HG03558 (cell line): ENCODE results near the gene CREB3.

Experiments used
- ATAC-seq: cut with Tn5 transposase; IDR thresholded peaks from one replicate; pipeline ENCODE4 v1.9.1; 2021; ENCODE audit warnings: moderate number of reproducible peaks; ENCODE audit not compliant: unreplicated experiment; ENCODE audit errors: extremely low read depth

CREB3 gene, protein sequence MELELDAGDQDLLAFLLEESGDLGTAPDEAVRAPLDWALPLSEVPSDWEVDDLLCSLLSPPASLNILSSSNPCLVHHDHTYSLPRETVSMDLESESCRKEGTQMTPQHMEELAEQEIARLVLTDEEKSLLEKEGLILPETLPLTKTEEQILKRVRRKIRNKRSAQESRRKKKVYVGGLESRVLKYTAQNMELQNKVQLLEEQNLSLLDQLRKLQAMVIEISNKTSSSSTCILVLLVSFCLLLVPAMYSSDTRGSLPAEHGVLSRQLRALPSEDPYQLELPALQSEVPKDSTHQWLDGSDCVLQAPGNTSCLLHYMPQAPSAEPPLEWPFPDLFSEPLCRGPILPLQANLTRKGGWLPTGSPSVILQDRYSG

DNA sequence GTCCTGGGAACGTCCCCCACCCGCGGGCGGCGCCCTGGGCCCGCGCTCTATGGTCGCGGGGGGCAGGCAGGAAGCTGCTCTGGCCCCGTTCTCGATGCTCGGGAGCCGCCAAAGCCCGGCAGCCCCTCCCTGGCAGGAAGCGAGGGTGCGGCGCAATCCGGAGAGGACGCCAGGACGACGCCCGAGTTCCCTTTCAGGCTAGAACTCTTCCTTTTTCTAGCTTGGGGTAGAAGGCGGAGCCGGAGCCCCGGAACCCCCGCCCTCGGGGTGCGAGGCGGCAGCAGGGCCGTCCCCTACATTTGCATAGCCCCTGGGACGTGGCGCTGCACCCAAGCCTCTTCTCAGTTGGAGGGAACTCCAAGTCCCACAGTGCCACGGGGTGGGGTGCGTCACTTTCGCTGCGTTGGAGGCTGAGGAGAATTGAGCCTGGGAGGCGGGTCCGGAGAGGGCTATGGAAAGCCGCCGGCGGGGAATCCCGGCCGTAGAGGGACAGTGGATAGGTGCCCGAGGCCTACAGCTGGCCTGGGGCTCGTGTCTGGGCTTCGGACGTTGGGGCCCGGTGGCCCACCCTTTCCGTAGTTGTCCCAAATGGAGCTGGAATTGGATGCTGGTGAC lies at the start of gene CREB3, which contains the start of gene TLN1:
Gene CREB3, plus strand, starts transcription at position 482 of the 615 bp plus-strand sequence. Its CDS starts 107 bp downstream, at position 589.
Gene TLN1, minus strand, starts transcription at position 11 of the 615 bp plus-strand sequence. CDS start 6,501 bp downstream, outside the sequence.
- peak; percentile 56 for ATAC-seq

DNA sequence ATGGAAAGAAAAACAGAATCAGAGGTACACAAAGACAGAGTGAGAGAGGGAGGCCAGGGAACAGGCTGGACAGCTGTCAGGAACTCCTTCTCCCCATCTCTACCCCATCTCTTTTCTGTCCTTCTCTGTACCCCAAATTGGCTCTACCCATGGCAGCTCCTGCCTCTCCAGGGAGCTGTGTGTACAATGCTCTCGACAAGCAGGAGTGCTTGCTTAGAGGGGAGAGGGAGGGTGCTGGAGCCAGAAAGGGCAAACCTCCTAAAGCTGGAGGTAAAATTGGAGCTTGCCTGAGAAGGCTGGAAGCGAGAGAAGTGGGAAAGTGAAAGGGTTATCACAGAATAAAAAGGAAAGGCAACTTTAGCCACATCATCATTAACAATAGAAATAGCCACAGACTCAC lies 49.1 kb upstream of the CREB3 start:
- no peak for ATAC-seq

DNA sequence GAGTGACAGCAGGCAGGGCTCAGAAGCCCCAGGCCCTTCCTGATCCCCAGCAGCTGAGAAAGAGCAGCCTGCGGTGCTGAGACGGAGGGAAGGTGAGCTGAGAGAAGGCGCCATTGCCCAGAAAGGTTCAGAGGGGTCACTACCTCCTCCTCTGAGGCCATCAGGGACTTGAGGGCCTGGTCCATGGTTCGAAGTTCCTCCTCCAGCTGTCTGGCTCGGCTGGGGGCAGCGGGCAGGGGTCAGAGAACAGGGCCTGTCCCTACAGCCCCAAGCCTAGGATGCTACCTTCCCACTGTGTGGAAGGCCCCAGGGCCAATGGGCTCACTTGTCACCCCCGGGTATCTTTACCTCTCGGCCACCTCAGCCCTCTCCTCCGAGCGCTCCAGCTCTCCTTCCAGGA lies 47.5 kb upstream of the CREB3 start:
- ATAC-seq = no peak

DNA sequence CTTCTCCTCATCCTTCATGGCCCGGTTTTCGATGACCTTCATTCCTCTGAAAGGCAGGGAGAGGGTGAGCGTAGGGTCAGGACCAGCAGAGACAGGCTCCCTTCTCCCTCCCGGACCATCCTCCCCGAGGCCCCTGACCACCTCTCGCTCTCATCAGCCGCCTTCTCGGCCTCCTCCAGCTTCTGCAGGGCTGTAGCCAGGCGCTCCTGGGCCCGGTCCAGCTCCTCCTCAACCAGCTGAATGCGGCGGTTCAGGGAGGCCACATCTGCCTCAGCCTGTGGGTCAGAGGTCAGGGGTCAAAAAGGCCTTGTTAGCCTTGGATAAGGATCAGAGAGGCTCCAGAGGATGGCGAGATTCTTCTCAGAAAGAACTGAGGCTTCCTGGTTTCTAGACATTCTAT lies 47.0 kb upstream of the CREB3 start:
- no peak for ATAC-seq

DNA sequence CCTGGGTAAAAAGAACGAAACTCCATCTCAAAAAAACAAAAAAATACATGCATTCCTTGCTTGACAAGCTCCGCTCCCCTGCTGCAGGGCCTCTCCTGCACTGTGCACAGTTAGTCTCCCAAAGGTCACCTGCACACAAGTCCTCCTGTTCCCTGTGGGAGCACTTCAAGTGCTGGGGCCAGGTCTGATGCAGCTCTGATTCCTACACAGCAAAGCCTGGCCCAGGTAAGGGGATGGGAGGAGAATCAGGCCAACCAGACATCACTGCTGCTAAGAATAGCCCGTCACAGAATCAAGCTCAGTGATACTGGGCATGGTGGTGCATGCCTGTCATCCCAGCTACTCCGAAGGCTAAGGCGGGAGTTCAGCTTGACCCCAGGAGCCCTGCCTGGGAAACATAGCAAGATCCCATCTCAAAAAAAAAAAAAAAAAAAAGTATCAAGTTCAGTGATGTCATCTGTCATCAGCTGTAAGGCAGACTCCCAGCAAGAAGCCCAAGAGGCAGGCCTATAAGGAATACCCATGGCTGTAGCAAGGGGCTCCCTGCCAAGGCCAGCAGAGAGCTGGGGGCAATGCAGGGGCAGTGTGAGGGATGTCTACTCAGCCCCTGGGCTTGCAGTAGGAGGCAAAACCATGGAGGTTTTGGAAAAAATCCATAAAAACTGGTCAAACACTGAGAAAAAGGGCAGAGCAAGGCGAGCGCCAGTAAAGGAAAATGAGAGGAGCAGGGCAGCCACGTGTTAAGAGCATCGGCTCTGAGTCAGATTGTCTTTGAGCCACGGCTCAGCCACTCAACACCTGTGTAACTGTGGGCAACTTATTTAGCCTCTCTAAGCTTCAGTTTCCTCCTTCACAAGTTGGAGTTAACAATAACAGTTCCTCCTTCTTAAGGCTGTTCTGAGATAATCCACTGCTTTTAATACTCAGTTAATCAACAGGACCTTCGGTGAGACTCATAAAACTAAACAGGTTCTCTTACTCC lies 46.0 kb upstream of the CREB3 start:
- no peak for ATAC-seq

DNA sequence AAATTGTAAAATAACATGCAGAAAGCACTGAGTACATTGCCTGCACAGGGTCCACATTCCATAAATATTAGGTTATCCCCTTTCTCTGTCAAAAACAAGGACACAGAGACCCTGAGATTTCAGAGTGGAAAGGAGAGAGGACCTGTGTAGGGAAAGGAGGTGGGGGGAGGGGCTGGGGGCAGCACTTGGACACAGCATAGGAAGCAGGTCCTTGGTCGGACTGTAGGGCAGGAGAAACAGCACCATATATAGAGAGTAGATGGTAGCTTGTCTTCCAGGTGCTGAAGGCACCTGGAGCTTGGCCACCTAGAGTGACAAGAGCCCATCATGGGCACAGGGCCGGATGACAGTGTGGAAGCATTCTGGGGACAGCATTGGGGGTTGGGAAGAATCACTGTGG lies 45.2 kb upstream of the CREB3 start:
- no peak for ATAC-seq

DNA sequence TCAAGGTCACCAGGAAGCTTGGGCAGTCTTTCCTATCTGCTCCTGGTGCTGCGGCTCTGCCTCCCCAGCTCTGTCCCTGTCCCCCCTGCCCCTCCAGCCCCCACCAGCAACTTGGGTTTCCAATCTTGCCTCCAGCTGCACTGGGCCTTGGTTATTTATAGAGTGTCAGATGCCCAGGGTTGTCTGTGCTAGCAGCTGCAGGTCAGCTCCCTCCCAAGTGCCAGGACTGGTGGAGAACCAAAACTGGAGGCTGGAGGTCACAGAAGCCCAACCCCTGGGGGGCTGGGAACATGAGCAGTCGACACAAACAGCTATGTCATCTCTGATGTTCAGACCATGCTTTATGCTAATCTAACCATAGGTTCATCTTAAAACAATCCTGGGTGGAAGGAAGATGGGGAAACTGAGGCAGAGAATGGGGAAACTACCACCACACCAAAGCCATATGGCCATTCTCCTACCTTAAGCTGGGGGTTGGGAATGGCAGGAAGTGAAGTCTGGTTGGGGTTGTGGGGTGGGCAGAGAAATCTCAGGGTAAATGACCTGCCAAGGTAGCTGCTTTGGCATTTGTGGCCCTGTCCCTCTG lies 44.4 kb upstream of the CREB3 start:
- ATAC-seq = no peak

DNA sequence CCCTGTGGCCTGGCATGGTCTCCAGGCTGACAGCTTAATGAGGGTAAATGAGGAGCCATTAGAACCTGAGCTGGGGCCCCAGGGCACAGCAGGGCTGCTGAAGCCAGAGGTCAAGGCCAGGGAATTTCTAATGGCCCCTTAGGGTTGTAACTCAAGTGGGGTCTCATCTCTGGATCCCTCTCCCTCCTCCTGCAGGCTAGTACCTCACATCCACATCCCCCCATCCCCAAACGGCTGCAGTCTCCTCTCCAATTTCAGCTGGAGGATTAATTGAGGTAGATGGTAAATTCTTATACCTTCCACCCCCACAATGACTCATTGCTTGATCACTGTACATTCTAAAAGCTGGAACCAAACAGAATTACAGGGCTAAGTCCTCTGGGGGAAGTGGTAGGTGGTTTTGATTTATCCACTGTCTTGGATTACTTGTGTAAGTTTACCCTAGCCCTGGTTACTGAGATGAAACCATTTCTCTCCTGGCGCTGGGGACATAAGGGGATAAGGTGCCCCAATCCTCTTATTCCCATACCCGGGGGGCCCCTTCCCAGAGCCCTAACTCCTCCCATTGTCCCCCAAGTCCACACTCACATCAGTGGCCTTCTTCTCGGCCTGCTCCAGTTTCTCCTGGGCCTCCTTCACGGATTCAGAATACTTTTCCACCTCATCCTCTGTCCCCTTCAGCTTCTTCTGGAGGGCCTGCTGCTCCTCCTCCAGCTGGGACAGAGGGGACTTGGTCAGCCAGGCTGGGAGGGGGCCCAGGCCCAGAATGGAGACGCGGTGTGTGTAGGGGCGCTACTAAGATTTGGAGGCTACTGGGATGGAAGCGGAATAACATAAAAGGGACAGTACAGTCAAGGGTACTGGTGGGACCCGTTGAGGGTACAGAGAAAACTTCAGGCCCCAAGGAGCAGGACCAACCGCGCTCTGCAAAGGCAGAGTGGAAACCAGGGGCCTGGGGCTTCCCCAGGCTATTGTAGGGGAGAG lies 43.6 kb upstream of the CREB3 start:
- ATAC-seq = no peak

DNA sequence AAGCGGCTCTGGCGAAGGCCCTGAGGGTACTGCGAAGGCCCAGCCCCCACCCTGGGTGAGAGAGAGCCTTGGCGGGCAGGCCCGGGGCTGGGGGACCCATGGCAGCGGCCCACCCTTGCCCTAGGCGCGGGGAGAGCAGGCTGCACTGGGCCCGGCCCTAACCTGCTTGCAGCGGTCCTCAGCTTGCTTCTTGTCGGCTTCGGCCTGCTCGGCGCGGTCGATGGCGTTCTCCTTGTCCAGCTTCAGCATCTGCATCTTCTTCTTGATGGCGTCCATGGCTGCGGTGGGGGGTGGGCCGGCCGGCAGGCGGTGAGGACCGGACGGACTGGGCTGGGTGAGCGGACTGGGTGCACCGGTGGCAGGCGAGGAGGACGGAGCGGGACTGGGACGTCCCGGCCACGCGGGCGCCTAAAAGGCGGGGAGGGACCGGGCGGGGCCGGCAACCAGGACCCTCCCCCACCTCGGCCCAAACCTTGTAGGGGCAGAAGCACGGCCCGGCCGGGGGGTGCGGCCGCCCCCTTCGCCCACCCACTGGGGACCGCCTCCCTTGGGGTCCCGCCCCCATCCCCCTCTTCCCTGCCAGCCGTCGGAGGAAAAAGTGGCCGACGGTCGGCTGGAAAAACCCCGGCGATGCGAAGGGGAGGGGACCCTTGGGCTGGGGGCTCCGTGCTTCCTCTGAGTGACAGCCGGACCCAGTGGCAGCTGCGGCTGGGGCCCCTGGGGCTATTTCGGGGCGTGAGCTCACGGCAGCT lies 42.7 kb upstream of the CREB3 start, which contains the start of gene TPM2:
Gene TPM2, minus strand, starts transcription at position 384 of the 752 bp plus-strand sequence. Its CDS starts 108 bp downstream, at position 276.
- ATAC-seq = no peak

DNA sequence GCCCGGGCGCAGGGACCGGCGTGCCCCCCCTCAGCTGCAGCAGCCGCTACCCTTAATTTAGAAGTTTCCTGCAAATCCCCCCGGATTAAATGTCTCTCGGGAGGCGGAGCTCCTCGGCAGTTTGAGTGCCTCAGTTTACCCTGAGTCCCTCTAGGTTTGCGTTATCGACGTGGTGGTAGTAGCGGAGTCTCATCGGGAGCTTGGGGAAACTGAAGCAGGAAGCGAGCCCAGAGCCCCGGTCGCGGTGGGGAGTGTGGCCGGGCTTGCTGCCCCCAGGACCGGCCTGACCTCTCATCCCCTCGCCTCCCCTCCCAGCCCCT lies 42.2 kb upstream of the CREB3 start:
- ATAC-seq = no peak

DNA sequence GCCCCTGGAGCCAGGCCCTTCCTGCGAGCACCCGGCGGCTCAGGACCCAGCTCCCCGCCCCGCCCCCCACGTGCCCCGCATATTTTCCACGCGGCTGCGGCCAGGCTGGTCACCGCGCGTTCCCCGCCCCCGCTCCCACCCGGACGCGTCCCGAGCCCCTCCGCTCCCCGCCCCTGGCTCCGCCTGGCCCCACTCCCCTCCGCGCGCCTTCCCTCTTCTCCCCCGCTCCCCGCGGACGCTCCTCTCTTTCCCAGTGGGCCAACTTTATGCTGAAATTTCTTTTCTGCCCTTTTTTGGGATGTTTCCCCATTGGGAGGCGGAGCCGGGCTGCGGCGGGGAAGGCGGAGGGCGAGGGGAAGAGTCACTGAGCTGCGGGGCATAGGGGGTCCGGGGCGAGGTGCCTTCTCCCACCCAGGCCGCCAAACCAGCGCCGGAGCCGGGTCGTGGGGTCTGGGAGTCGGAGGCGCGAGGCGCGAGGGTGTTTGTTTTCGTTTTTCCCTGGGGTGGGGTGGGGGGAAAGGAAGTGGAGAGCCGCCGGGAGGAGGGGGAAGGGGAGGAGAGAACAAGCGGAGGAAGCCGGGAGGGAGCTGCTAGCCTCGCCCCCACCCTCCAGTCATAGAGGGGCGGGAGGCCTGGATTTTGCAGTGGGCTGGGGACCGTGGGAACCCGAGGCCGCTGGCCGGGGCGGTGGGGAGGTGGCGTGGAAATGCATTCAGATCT lies 41.7 kb upstream of the CREB3 start:
- no peak for ATAC-seq

DNA sequence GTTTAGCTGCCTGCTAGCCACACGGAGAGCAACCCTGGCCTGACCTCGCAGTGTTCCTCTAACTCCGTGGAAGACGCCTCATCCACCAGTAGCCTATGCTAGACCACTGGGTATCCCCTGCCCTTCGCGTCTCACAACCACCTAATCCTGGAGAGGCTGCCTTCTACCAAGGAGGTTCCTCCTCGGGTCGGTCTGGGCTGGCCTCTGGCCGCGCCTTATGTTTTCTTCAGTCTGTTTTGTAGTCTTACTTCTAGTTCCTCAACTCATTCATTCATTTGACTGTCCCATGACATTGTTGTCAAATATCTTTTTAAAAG lies 41.2 kb upstream of the CREB3 start:
- no peak for ATAC-seq

DNA sequence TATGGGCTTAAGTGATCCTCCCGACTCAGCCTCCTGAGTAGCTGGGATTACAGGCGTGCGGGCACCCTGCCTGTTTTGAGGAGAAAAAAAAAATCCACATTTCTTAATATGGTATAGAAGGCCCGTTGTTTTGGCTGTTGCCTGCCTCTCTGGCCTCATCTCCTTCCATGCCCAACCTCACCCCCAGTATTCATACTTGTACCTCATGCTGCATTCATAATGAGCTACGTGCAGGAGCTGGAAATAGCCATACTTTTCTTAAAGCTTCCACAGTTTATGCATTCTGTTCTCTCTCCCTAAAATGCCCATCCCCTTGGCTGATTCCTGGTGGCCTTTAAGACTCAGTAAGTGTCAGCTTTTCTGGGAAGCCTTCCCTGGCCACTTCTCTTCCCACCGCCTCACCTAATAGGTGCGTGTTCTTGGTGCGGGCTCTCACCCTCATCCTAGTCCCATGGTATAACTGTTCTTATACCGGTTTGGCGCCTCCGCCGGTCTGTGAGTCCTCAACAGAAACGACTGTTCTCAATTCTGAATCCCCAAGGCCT lies 40.6 kb upstream of the CREB3 start:
- no peak for ATAC-seq

DNA sequence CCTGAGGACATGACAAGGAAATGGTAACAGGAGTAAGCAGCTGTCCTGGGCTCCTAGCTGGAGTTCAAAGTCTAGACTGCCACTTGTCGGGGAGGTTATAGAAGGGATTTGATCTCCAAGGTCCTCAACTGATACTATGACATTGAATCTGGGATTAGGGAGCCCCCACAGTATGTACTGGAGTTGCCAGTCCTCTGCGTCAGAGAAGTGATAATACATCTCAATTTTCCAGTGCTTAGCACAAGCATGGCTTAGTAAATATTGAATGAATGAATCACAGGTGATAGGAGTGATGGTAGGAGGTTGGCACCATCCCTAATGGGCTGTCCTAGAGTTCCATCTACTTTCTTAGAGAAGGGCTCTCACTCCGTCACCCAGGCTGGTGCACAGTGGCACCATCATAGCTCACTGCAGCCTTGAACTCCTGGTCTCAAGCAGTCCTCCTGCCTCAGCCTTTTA lies 36.5 kb upstream of the CREB3 start:
- ATAC-seq = no peak

DNA sequence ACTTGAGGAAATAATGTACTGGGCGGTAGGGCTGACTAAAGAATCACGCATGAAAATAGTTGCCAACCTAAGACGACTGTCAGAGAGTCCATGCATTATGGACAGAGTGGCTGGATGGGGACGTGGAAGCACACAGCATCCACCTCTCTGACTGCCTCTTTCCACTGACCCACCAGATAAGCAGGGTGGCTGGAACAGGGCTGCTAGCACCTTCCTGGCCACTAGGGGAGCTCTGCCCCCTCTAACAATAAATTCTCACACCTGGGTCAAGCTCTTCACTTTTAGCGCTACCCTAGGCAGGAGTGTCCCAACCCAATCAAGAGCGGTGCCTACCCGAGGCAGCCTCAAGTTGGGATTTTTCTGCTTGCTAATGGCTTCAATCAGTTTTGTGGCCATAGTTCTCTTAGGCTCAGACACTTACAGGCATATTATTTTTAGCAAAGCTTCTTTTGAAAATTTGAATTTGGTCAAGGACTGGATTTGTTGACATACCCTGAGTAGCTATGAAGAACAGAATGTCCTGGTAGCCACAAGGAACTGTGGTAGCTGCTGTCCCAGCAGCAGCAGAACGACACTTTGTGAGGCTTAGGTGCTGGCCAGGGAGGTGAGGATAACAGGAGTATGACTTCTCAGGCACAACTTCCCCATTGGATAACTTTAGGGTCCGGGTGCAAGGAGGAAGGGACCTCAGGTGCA lies 35.8 kb upstream of the CREB3 start:
- no peak for ATAC-seq

DNA sequence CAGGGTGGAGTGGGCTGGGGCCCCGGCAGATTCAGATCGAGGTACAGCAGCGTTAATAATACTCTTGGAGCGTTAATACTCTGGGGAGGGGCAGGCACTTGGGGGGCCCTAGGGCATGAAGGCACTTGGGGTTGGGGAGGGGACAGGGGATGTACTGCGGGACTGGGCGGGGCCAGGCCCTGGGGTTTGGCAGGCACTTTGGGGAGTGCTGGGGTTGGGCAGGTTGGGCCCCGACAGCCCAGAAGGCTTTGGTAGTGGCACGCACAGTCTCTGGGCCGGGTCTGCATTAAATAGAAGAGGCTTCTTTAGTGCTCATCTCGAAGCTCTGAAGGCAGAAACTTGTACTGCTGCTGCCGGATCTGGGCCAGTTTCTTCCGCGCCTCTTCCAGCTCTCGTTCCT lies 35.0 kb upstream of the CREB3 start:
- ATAC-seq = no peak

DNA sequence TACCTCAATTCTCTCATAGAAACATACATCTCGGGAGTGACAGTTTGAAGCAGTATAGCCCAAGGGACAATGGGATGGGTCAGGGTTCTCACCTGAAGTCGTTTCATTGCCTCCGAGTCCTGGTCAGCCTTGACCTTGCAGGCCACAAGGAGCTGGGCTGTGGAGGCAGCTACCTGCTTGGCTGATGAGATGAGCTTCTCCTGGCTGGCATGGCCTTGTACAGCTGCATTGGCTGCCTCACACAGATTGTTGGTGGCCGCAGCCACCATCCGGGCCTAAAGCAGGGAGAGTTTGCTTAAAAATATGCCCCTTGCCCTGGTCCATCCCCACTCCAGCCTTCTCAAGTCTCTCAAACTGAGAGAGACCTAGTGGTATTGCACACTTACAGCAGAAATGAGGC lies 34.2 kb upstream of the CREB3 start:
- no peak for ATAC-seq
